Panc1 (cell line): ENCODE results near the gene LRRK1. TPM values are rescaled to one million over a fixed set of nuclear protein-coding genes. Genes with fewer than 3 reads are reported as not detected.

Source experiments
- ATAC-seq: fragments of 200-7000 bp; cut with Tn5 transposase; 2 replicates; pipeline ENCODE4 v1.9.1; 2020; ENCODE audit warnings: mild to moderate bottlenecking, moderate library complexity
- BruUV-seq: library from RNA; stranded (reverse); fragments of 400-500 nt; replicated peaks from 2 replicates; lab custom pipeline; 2021; lab: Mats Ljungman, UMichigan
- CTCF ChIA-PET: fragments of 300-600 bp; sonication (Branson Sonifier 250); formaldehyde crosslinking; loops from one replicate; lab custom pipeline; 2022; ENCODE audit warnings: antibody characterized with exemption; lab: Charles Lee
- POLR2A ChIA-PET: fragments of 300-600 bp; sonication (Branson Sonifier 250); formaldehyde crosslinking; loops from one replicate; lab custom pipeline; 2022; ENCODE audit warnings: antibody characterized with exemption; lab: Charles Lee
- DNase-seq: peaks from one replicate; pipeline ENCODE4 v3.0.0-alpha.2; 2010; ENCODE audit warnings: low read depth, low spot score
- H3K27ac ChIP-seq: 2 replicates; pipeline ENCODE4 v1.5.1; 2011; ENCODE audit warnings: mild to moderate bottlenecking, low read length, inconsistent platforms
- H3K27me3 ChIP-seq: fragments of 200-500 bp; sonication (Bioruptor generic); 2 replicates; pipeline ENCODE4 v1.6.0; 2014; ENCODE audit warnings: low read length, inconsistent platforms; ENCODE audit not compliant: control insufficient read depth, insufficient read depth
- H3K36me3 ChIP-seq: fragments of 200-500 bp; sonication (Bioruptor generic); 2 replicates; pipeline ENCODE4 v1.5.1; 2014; ENCODE audit warnings: inconsistent platforms, mild to moderate bottlenecking, low read length, moderate library complexity; ENCODE audit not compliant: control insufficient read depth, insufficient read depth
- H3K4me1 ChIP-seq: 2 replicates; pipeline ENCODE4 v1.5.1; 2011; ENCODE audit warnings: inconsistent platforms, mild to moderate bottlenecking, low read length, moderate library complexity; ENCODE audit not compliant: control insufficient read depth, insufficient read depth
- H3K4me3 ChIP-seq, 2 experiments: 2 replicates each; pipeline ENCODE4 v1.5.1; 2011 to 2012; ENCODE audit warnings: low read depth in 2 of 2, low read length in 2 of 2, mild to moderate bottlenecking in 2 of 2, inconsistent platforms in 1 of 2, moderate library complexity in 1 of 2
- H3K9me3 ChIP-seq: fragments of 200-500 bp; sonication (Bioruptor generic); 2 replicates; pipeline ENCODE4 v1.5.1; 2014; ENCODE audit warnings: low read depth, mild to moderate bottlenecking, inconsistent platforms, low read length, moderate library complexity; ENCODE audit not compliant: control insufficient read depth, insufficient read depth
- POLR2AphosphoS5 ChIP-seq: IDR thresholded peaks from 2 replicates; pipeline ENCODE4 v1.6.1; 2012; ENCODE audit warnings: mild to moderate bottlenecking, low read depth, low read length, moderate library complexity
- SIN3A ChIP-seq: IDR thresholded peaks from 2 replicates; pipeline ENCODE4 v1.6.1; 2012; ENCODE audit warnings: low read depth, mild to moderate bottlenecking, low read length, moderate library complexity, borderline replicate concordance; ENCODE audit not compliant: insufficient read depth
- TCF7L2 ChIP-seq: IDR thresholded peaks from 2 replicates; pipeline ENCODE4 v1.6.1; 2011; ENCODE audit warnings: mild to moderate bottlenecking, low read depth, low read length, inconsistent platforms
- in situ Hi-C: cut with HindIII; loops from 2 replicates; pipeline ENCODE4 v1.10.0; 2016; ENCODE audit warnings: low sequenced_read_pairs, low pct_unique_long_range_greater_than_20kb
- intact Hi-C: fragments of 100-400 bp; cut with micrococcal nuclease; formaldehyde crosslinking; loops from one replicate; pipeline ENCODE4 v1.10.0; 2022; ENCODE audit not compliant: unreplicated experiment
- total RNA-seq: library from RNA; stranded (reverse); gene quantifications from one replicate; pipeline ENCODE4 v1.2.1, GENCODE V29; 2021; ENCODE audit not compliant: unreplicated experiment
- TF ChIP-seq, protein P1 (sequence below), 2 experiments: IDR thresholded peaks; 2 replicates each; pipeline ENCODE4 v1.6.1; 2011 to 2012; ENCODE audit warnings: low read depth in 2 of 2, control low read depth in 1 of 2, low read length in 1 of 2, mild to moderate bottlenecking in 1 of 2, moderate library complexity in 1 of 2; ENCODE audit not compliant: insufficient read depth in 1 of 2
- TF ChIP-seq, protein P2 (sequence below): fragments of 450-650 bp; IDR thresholded peaks from 2 replicates; pipeline ENCODE4 v1.5.1; 2017; ENCODE audit warnings: mild to moderate bottlenecking

The LRRK1 gene
- total RNA-seq, 1 experiment from 2014 or later, result 88.0 TPM

GRCh38 chr15:101022306-101022705 lies 103.1 kb downstream of the LRRK1 start:
- Histone ChIP-seq H3K27ac (no peak overlapping the region), H3K4me1 (no peaks in the 10 kb centered on the region), H3K9me3 (no peaks in the 10 kb centered on the region), H3K27me3 (no peaks in the 10 kb centered on the region), H3K4me3 (no peak overlapping the region), H3K36me3 (peaks cover 16% of the 10 kb centered on the region)
- ATAC-seq (no peak), DNase-seq (no peak)
- in situ Hi-C loops (no loop called here), intact Hi-C loops (no loop called here)
- ChIA-PET CTCF (interaction anchor here (1.3 kb wide), 1 partner anchor 236 kb away, joined by 5 read pairs; no protein-coding TSS in a partner anchor), POLR2A (interaction anchor here (0.6 to 0.7 kb wide), 2 partner anchors 25 to 110 kb away, joined by 3 to 4 read pairs; no protein-coding TSS in a partner anchor)
- no TSS peak for BruUV-seq
- TF ChIP-seq, protein P1, sequence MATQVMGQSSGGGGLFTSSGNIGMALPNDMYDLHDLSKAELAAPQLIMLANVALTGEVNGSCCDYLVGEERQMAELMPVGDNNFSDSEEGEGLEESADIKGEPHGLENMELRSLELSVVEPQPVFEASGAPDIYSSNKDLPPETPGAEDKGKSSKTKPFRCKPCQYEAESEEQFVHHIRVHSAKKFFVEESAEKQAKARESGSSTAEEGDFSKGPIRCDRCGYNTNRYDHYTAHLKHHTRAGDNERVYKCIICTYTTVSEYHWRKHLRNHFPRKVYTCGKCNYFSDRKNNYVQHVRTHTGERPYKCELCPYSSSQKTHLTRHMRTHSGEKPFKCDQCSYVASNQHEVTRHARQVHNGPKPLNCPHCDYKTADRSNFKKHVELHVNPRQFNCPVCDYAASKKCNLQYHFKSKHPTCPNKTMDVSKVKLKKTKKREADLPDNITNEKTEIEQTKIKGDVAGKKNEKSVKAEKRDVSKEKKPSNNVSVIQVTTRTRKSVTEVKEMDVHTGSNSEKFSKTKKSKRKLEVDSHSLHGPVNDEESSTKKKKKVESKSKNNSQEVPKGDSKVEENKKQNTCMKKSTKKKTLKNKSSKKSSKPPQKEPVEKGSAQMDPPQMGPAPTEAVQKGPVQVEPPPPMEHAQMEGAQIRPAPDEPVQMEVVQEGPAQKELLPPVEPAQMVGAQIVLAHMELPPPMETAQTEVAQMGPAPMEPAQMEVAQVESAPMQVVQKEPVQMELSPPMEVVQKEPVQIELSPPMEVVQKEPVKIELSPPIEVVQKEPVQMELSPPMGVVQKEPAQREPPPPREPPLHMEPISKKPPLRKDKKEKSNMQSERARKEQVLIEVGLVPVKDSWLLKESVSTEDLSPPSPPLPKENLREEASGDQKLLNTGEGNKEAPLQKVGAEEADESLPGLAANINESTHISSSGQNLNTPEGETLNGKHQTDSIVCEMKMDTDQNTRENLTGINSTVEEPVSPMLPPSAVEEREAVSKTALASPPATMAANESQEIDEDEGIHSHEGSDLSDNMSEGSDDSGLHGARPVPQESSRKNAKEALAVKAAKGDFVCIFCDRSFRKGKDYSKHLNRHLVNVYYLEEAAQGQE (IDR thresholded peaks at IDR 0.05; ENCODE audit: insufficient read depth in 1 of 2, low read depth in 2 of 2, low read length in 1 of 2), result no peak
- TF ChIP-seq SIN3A (no peak), POLR2AphosphoS5 (no peak)
- TF ChIP-seq, protein P2, sequence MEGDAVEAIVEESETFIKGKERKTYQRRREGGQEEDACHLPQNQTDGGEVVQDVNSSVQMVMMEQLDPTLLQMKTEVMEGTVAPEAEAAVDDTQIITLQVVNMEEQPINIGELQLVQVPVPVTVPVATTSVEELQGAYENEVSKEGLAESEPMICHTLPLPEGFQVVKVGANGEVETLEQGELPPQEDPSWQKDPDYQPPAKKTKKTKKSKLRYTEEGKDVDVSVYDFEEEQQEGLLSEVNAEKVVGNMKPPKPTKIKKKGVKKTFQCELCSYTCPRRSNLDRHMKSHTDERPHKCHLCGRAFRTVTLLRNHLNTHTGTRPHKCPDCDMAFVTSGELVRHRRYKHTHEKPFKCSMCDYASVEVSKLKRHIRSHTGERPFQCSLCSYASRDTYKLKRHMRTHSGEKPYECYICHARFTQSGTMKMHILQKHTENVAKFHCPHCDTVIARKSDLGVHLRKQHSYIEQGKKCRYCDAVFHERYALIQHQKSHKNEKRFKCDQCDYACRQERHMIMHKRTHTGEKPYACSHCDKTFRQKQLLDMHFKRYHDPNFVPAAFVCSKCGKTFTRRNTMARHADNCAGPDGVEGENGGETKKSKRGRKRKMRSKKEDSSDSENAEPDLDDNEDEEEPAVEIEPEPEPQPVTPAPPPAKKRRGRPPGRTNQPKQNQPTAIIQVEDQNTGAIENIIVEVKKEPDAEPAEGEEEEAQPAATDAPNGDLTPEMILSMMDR, result no peak

DNA sequence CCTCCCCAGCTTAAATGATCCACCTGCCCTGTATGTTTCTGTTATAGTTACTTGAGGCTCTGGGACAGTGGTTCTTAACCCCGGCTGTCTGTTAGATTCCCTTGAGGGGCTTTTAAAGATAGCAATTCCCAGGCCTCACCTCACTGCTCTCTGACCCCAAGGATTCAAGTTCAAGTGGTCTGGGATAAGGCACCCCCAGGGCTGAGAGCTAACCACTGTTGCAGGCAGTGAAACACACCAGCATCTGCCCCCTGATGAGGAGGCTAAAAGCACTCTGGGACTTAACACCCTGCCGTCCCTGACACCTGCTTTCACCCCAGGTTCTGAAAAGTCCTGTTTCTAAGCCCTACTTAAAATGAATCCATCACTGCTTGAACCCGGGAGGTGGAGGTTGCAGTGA lies 103.7 kb downstream of the LRRK1 start:
- H3K36me3 ChIP-seq, result peaks cover 12% of the 10 kb centered on the region
- intact Hi-C loops (no loop called here), in situ Hi-C loops (no loop called here)
- no peak for ATAC-seq
- ChIA-PET POLR2A (interaction anchor here (0.6 to 0.7 kb wide), 2 partner anchors 25 to 111 kb away, joined by 3 to 4 read pairs; no protein-coding TSS in a partner anchor), CTCF (no interaction called here)
- H3K4me3 ChIP-seq, result no peak overlapping the region
- no peaks in the 10 kb centered on the region for H3K27me3 ChIP-seq
- no peak for TF ChIP-seq POLR2AphosphoS5
- TF ChIP-seq TCF7L2, result no peak
- TF ChIP-seq, protein P1 (IDR thresholded peaks at IDR 0.05; ENCODE audit: insufficient read depth in 1 of 2, low read depth in 2 of 2, low read length in 1 of 2), result no peak
- TF ChIP-seq, protein P2, result no peak
- no peak for TF ChIP-seq SIN3A
- no peaks in the 10 kb centered on the region for H3K4me1 ChIP-seq
- no TSS peak for BruUV-seq
- no peak for DNase-seq
- H3K9me3 ChIP-seq, result no peaks in the 10 kb centered on the region
- H3K27ac ChIP-seq, result no peak overlapping the region
